Activated CD4-positive, alpha-beta T cell treated with anti-CD3 and anti-CD28 coated beads, Interleukin-2, amount 50 U/mL, for 48 hours (primary cell): ENCODE data around the gene XYLT1.

Experiments used
- DNase-seq, 2 experiments: peaks; one replicate each; pipeline ENCODE4 v3.0.0-alpha.2; 2020

Gene XYLT1

GRCh38 chr16:17457997-17458396 lies 12.8 kb downstream of the XYLT1 start:
- DNase-seq: no peak

DNA sequence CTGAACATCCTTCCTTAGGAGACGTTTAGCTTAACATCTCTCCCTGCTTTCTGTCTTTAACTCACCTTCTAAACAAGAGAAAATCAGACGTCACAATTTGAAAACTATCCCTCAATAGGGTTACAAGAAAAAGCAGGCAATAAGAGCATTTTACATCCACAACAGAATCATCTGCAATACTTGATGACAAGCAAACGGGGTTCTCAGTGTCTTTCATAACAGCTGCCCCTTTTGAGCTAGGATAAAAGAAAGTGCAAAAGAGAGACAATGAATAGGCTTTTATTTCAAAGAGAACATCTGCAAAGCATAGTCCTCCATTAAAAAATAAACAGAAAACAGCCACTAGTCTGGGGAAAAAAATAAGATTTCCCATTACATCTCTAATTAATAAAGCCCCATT lies 13.2 kb downstream of the XYLT1 start:
- DNase-seq: no peak

DNA sequence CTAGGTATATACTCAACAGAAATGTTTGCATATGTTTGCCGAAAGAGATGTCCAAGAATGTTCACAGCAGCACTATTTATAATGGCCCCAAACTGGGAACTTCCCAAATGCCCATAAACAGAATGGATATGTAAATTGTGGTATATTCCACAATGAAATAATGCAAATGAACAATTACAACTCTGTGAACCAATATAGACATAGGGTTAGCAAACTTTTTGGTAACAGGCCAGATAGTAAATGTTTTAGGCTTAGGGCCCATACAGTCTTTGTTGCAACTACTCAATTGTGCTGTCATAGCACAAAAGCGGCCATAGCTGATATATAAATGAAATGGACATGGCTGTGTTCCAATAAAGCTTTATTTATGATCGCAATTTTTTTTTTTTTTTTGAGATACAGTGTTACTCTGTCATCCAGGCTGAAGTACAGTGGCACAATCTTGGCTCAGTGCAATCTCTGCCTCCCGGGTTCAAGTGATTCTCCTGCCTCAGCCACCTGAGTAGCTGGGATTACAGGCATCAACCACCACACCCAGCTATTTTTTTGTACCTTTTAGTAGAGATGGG lies 16.5 kb downstream of the XYLT1 start:
- no peak for DNase-seq

GRCh38 chr16:17453364-17454038 lies 17.3 kb downstream of the XYLT1 start:
- no peak for DNase-seq

GRCh38 chr16:17452922-17453321 lies 17.8 kb downstream of the XYLT1 start:
- no peak for DNase-seq

- no peak for DNase-seq
Measured at GRCh38 chr16:17451843-17452242, 18.9 kb downstream of the XYLT1 start.

GRCh38 chr16:17450291-17450690 lies 20.5 kb downstream of the XYLT1 start:
- no peak for DNase-seq

GRCh38 chr16:17448640-17449638 lies 21.8 kb downstream of the XYLT1 start:
- peak; percentile 21 to 38 for DNase-seq

DNA sequence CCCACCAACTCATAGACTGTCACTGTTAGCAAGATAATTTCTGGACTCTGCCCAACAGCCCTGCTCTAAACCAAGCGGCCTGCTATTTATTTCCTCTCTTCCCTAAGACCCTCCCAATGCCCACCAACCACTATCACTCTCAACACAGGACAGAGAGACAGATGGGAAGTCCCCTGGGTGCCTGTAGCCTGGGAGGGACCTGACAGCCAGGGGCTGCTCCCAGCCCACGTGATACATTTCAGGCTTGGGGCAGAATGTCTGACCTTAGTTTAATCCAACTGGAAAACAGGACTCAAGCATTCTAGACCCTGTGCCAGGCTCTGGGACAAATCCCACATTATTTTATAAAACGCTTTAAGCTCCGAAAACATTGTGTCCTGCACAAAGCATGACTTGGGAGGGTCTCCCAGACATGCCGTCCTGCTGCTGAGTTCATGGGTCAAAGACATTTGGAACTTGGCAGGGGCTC lies 23.6 kb downstream of the XYLT1 start:
- DNase-seq: no peak

- no peak for DNase-seq
Measured at GRCh38 chr16:17446661-17447060, 24.1 kb downstream of the XYLT1 start.

DNA sequence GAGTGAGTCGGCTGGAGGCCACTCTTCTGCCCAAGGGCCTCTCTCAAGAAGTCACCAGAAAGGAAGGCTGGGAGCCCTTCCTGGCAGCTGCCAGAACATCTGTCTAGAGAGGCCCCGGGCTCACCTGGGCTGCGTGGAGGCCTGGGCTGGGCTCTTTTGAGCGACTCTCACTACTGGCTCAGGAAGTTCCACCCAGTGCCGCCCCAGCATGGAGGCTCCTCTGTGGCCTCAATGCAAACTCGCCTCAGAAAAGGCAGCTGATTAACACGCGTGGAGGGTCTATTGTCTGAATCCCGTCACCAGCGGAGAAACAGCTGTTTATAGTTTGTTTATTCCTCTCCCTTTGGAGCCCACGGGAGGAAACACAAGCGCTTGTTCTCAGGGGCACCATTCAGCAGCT lies 25.3 kb downstream of the XYLT1 start:
- no peak for DNase-seq

DNA sequence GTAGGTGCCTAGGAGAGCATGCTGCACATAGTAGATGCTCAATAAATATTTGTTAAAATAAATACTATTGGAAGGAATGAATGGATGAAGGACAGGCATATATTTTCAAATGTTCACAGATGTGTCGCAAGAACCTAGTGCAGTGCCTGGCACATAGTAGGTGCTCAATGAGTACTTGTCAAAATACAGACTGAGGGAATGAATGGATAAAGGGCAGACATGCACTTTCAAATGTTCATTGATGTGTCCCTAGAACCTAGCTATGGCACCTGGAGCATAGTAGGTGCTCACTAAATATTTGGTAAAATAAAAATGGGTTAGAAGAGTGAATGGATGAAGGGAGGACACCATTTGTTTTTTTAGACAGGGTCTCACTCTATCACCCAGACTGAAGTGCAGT lies 26.1 kb downstream of the XYLT1 start:
- no peak for DNase-seq

- DNase-seq: no peak
Measured at GRCh38 chr16:17440131-17440530, 30.6 kb downstream of the XYLT1 start.

DNA sequence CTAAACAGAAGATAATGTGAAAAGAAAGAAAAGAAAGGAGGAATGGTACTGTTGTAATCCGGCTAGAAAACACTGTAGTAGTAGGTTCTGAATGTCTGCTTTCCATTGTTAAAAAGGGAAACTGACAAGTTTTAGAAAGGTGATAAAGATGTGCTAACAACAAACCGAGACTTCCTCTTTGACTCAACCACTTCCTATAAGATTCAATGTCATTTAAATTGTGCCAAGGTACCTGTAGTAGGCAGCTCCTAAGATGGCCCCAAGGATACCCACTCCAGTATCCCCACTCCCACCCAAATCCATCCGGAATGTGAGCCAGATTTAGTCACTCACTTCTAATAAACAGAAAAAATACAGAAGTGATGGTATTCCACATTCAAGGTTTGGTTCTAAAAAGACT lies 31.2 kb downstream of the XYLT1 start:
- DNase-seq: no peak

- DNase-seq: no peak
Measured at GRCh38 chr16:17437981-17438380, 32.8 kb downstream of the XYLT1 start.

GRCh38 chr16:17437127-17437720 lies 33.5 kb downstream of the XYLT1 start:
- no peak for DNase-seq

DNA sequence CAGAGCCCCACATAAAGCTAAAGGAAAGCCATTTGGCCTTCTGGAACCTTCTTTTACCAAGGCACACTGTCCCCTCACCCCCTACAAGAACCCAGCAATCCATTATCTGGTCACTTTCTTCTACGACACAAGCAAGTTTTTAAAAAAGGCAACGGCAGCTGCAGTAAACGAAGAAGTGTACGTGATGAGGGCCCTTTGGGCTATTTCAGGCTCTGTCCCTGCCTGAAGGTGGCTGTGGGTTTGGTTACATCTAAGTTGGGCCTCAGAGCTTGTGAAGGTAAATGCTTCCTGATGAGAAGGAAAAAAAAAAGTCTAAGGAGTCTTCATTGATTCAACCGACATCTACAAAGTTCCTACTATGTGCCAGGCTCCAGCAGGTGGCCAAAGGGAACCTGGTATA lies 35.4 kb downstream of the XYLT1 start:
- no peak for DNase-seq

GRCh38 chr16:17433577-17434451 lies 36.9 kb downstream of the XYLT1 start:
- no peak for DNase-seq

DNA sequence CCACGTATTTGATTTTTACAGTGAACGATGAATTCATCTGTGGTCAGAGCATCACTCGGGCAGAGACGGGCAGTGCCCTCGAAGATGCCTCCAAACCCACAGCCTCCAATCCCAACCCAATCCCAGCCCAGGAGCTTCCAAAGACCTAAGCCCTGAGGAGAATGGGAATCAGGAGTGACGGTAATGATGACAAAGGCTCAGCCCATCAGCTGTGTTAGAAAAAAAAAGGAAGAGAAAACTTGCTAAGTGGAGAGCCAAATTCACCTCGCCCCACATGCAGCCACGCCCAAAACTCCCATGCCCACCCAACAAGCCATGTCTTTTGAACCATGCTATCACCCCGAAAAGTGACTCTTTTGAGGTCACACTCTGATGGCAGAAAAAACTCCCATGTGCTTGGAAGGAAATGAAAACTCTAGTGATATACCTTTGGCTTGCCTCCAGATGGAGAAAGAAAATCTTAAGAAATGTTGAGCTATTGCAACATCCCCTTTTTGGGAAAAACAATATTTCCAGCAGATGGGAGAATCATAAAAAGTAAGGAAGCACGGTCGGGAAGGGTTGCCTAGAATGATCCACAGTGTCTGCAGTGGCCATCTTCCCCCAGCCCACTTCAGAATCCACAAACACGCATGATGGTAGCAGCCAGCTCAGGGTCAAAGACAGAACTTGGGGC lies 37.7 kb downstream of the XYLT1 start:
- no peak for DNase-seq

DNA sequence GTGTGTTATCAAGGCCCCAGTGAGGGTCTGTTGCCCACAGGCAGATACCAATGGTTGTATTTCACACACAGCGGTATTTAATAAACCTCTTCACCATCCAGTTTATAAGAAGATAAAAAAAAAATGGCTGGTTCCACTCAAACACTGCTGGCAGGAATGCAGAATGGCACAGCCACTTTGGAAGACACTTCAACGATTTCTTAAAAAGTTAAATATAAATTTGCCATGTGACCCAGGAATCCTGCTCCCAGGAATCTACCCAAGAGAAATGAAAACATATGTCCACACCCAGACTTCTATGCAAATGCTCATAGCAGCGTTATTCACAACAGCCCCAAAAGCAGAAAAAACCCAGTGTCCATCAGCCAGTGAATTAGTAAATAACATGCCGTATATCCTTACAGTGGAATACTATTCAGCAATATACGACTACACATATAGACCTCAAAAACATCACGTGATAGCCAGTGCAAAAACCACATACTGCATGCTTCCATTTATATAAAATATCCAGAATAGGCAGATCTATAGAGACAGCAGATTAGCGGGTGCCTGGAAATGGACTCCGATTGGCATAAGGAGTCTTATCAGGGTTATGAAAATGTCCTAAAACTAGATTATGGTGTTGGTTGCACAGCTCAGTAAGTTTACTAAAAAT lies 38.7 kb downstream of the XYLT1 start:
- no peak for DNase-seq

DNA sequence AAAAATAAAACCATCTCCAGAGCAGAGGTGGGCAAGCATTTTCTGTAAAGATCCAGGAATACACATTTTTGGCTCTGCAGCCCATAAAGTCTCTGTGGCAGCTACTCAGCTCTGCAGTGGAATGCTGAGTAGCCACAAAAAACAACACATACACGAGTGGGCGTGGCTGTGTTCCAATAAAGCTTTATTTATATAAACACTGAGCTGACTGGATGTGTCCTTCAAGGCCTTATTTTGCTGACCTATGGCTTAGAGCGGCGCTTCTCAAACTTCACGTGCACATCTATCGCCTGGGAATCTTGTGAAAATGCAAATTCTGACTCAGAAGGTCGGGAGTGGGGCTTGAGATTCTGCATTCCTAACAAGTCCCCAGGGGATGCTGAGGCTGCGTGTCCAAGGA lies 39.7 kb downstream of the XYLT1 start:
- no peak for DNase-seq
